ENCODE data around the gene TIMMDC1. TPM values are rescaled to one million over a fixed set of nuclear protein-coding genes. Genes with fewer than 3 reads are reported as not detected.
A peak's percentile ranks its signal among the peaks of the same experiment; 100 is the strongest.

Gene TIMMDC1
- total RNA-seq, 5 donors from 2014 or later (not counting 1 experiment from before 2014, with no cell fraction given), result 35.9 to 74.3 (median 68.0) TPM

GRCh38 chr3:119468041-119468440 lies 30.3 kb upstream of the TIMMDC1 start:
- H3K36me3 ChIP-seq (ENCODE audit: control insufficient read depth in 2 of 2, extremely low read depth in 1 of 2, insufficient read depth in 1 of 2, low read length in 1 of 2), result peaks cover 0 to 17% of the 10 kb centered on the region in 2 donors
- peak overlapping the region; percentile 91 to 96 (median 93) for H3K4me3 Mint-ChIP-seq
- H3K9me3 Mint-ChIP-seq, result peaks cover 0 to 5% (median 0%) of the 10 kb centered on the region in 3 donors
- DNase-seq (no peak), ATAC-seq (replicated peaks in 1 of 4) (no peak)
- CTCF ChIA-PET, result interaction anchor here (0.7 to 1.5 kb wide), 4 partner anchors 27 to 227 kb away, joined by 3 to 5 read pairs (median 4); partner anchors contain the start of gene B4GALT4 (in 1 of the 2)
- H3K4me1 ChIP-seq (ENCODE audit: control insufficient read depth in 1 of 2, extremely low read depth in 1 of 2, insufficient read depth in 2 of 2, low read length in 2 of 2), result peaks cover 9 to 35% of the 10 kb centered on the region in 2 experiments
- no peaks in the 10 kb centered on the region for H3K27me3 Mint-ChIP-seq
- H3K27me3 ChIP-seq (replicated peaks in 1 of 2; ENCODE audit: control insufficient read depth in 2 of 2, extremely low read depth in 1 of 2, insufficient read depth in 2 of 2, low read length in 1 of 2), result no peaks in the 10 kb centered on the region
- peak overlapping the region in 1 of 2 donors; percentile 83 for H3K27ac Mint-ChIP-seq
- 100% methylated on average over 1 of the region's 2 CpGs for WGBS (ENCODE audit: insufficient coverage)
- POLR2A ChIA-PET, result interaction anchor here (0.6 to 0.7 kb wide), 3 partner anchors 39 to 234 kb away, joined by 3 to 6 read pairs (median 4); no protein-coding TSS in a partner anchor
- H3K27ac ChIP-seq (ENCODE audit: low read length), result no peak overlapping the region
- H3K4me1 Mint-ChIP-seq, result peaks cover 40 to 46% (median 46%) of the 10 kb centered on the region in 3 donors
- H3K36me3 Mint-ChIP-seq, result peaks cover 11% of the 10 kb centered on the region
- H3K9me3 ChIP-seq, result no peaks in the 10 kb centered on the region
- H3K4me3 ChIP-seq (ENCODE audit: control insufficient read depth in 1 of 2, extremely low read depth in 1 of 2, low read length in 1 of 2), result no peak overlapping the region

GRCh38 chr3:119469418-119470189 lies 28.7 kb upstream of the TIMMDC1 start:
- Histone ChIP-seq H3K4me3 (ENCODE audit: control insufficient read depth in 1 of 2, extremely low read depth in 1 of 2, low read length in 1 of 2) (peak overlapping the region; percentile 88), H3K27ac (ENCODE audit: low read length) (peak overlapping the region; percentile 65), H3K4me1 (ENCODE audit: control insufficient read depth in 1 of 2, extremely low read depth in 1 of 2, insufficient read depth in 2 of 2, low read length in 2 of 2) (peaks cover 4 to 24% of the 10 kb centered on the region in 2 experiments), H3K9me3 (no peaks in the 10 kb centered on the region), H3K27me3 (replicated peaks in 1 of 2; ENCODE audit: control insufficient read depth in 2 of 2, extremely low read depth in 1 of 2, insufficient read depth in 2 of 2, low read length in 1 of 2) (no peaks in the 10 kb centered on the region), H3K36me3 (ENCODE audit: control insufficient read depth in 2 of 2, extremely low read depth in 1 of 2, insufficient read depth in 1 of 2, low read length in 1 of 2) (peaks cover 0 to 28% of the 10 kb centered on the region in 2 donors)
- ChIA-PET CTCF (interaction anchor here (1.1 to 1.5 kb wide), 3 partner anchors 29 to 212 kb away, joined by 3 to 7 read pairs (median 5); partner anchors contain the start of gene TIMMDC1 (in 1 of the 2)), POLR2A (interaction anchor here (0.6 to 1.6 kb wide), 4 partner anchors 29 to 469 kb away, joined by 3 to 15 read pairs (median 4); partner anchors contain the start of genes ARHGAP31 (in 1 of the 2) and TIMMDC1 (in 1 of the 2))
- H3K4me3 Mint-ChIP-seq, result peak overlapping the region; percentile 91 to 96 (median 93)
- ATAC-seq (replicated peaks in 1 of 4) (peak in 1 of 4 experiments; percentile 30), DNase-seq (peak in 1 of 35 experiments; percentile 36)
- 8% methylated on average over 7 of the region's 16 CpGs for WGBS (ENCODE audit: insufficient coverage)
- H3K36me3 Mint-ChIP-seq, result peaks cover 11% of the 10 kb centered on the region
- peaks cover 28 to 33% (median 32%) of the 10 kb centered on the region in 3 donors for H3K4me1 Mint-ChIP-seq
- H3K27me3 Mint-ChIP-seq, result no peaks in the 10 kb centered on the region
- H3K27ac Mint-ChIP-seq, result peak overlapping the region; percentile 78 to 87
- H3K9me3 Mint-ChIP-seq, result no peaks in the 10 kb centered on the region

GRCh38 chr3:119470866-119471265 lies 27.5 kb upstream of the TIMMDC1 start:
- H3K4me3 ChIP-seq (ENCODE audit: control insufficient read depth in 1 of 2, extremely low read depth in 1 of 2, low read length in 1 of 2), result no peak overlapping the region
- no peak overlapping the region for H3K27ac ChIP-seq (ENCODE audit: low read length)
- H3K27me3 Mint-ChIP-seq, result no peaks in the 10 kb centered on the region
- POLR2A ChIA-PET, result interaction anchor here in 1 of 2 donors (0.5 kb wide), 1 partner anchor 7 kb away, joined by 4 read pairs; the partner anchor contains the start of gene TMEM39A
- no peak for ATAC-seq (replicated peaks in 1 of 4)
- no peaks in the 10 kb centered on the region for H3K27me3 ChIP-seq (replicated peaks in 1 of 2; ENCODE audit: control insufficient read depth in 2 of 2, extremely low read depth in 1 of 2, insufficient read depth in 2 of 2, low read length in 1 of 2)
- H3K36me3 Mint-ChIP-seq, result peaks cover 16% of the 10 kb centered on the region
- H3K4me1 Mint-ChIP-seq, result peaks cover 28 to 33% (median 32%) of the 10 kb centered on the region in 3 donors
- H3K36me3 ChIP-seq (ENCODE audit: control insufficient read depth in 2 of 2, extremely low read depth in 1 of 2, insufficient read depth in 1 of 2, low read length in 1 of 2), result peaks cover 4 to 34% of the 10 kb centered on the region in 2 donors
- DNase-seq, result no peak
- H3K9me3 ChIP-seq, result no peaks in the 10 kb centered on the region
- WGBS (ENCODE audit: insufficient coverage), result 100% methylated on average over 2 of the region's 6 CpGs
- peak overlapping the region; percentile 26 to 93 (median 91) for H3K4me3 Mint-ChIP-seq
- peaks cover 4 to 23% of the 10 kb centered on the region in 2 experiments for H3K4me1 ChIP-seq (ENCODE audit: control insufficient read depth in 1 of 2, extremely low read depth in 1 of 2, insufficient read depth in 2 of 2, low read length in 2 of 2)
- CTCF ChIA-PET, result interaction anchor here (0.5 to 0.6 kb wide), 2 partner anchors 18 to 877 kb away, joined by 3 to 6 read pairs; no protein-coding TSS in a partner anchor
- no peak overlapping the region for H3K27ac Mint-ChIP-seq
- H3K9me3 Mint-ChIP-seq, result no peaks in the 10 kb centered on the region

- Histone ChIP-seq H3K36me3 (ENCODE audit: control insufficient read depth in 2 of 2, extremely low read depth in 1 of 2, insufficient read depth in 1 of 2, low read length in 1 of 2) (peaks cover 7 to 60% of the 10 kb centered on the region in 2 donors), H3K9me3 (no peaks in the 10 kb centered on the region)
- no CpG with 5 or more reads among the region's 2 CpGs for WGBS (ENCODE audit: insufficient coverage)
Measured at GRCh38 chr3:119481079-119481478, 17.3 kb upstream of the TIMMDC1 start.

GRCh38 chr3:119483101-119483500 lies 15.2 kb upstream of the TIMMDC1 start:
- no peak overlapping the region for H3K27ac Mint-ChIP-seq
- no peak overlapping the region for H3K4me3 Mint-ChIP-seq
- POLR2A ChIA-PET, result interaction anchor here in 1 of 2 donors (0.8 kb wide), 1 partner anchor 16 kb away, joined by 3 read pairs; no protein-coding TSS in a partner anchor
- ATAC-seq (replicated peaks in 1 of 4) (no peak), DNase-seq (no peak)
- Histone ChIP-seq H3K9me3 (no peaks in the 10 kb centered on the region), H3K4me3 (ENCODE audit: control insufficient read depth in 1 of 2, extremely low read depth in 1 of 2, low read length in 1 of 2) (no peak overlapping the region), H3K27ac (ENCODE audit: low read length) (no peak overlapping the region), H3K36me3 (ENCODE audit: control insufficient read depth in 2 of 2, extremely low read depth in 1 of 2, insufficient read depth in 1 of 2, low read length in 1 of 2) (peaks cover 11 to 59% of the 10 kb centered on the region in 2 donors), H3K4me1 (ENCODE audit: control insufficient read depth in 1 of 2, extremely low read depth in 1 of 2, insufficient read depth in 2 of 2, low read length in 2 of 2) (no peaks in the 10 kb centered on the region), H3K27me3 (replicated peaks in 1 of 2; ENCODE audit: control insufficient read depth in 2 of 2, extremely low read depth in 1 of 2, insufficient read depth in 2 of 2, low read length in 1 of 2) (no peaks in the 10 kb centered on the region)
- H3K9me3 Mint-ChIP-seq, result no peaks in the 10 kb centered on the region
- H3K27me3 Mint-ChIP-seq, result no peaks in the 10 kb centered on the region
- peaks cover 50% of the 10 kb centered on the region for H3K36me3 Mint-ChIP-seq
- no peaks in the 10 kb centered on the region for H3K4me1 Mint-ChIP-seq
- CTCF ChIA-PET, result no interaction called here
- WGBS (ENCODE audit: insufficient coverage), result no CpG with 5 or more reads among the region's 1 CpG

More at GRCh38 chr3:119481079-119481478, 17.3 kb upstream of the TIMMDC1 start:
- Histone ChIP-seq H3K4me1 (ENCODE audit: control insufficient read depth in 1 of 2, extremely low read depth in 1 of 2, insufficient read depth in 2 of 2, low read length in 2 of 2) (no peaks in the 10 kb centered on the region), H3K27me3 (replicated peaks in 1 of 2; ENCODE audit: control insufficient read depth in 2 of 2, extremely low read depth in 1 of 2, insufficient read depth in 2 of 2, low read length in 1 of 2) (no peaks in the 10 kb centered on the region), H3K27ac (ENCODE audit: low read length) (no peak overlapping the region), H3K4me3 (ENCODE audit: control insufficient read depth in 1 of 2, extremely low read depth in 1 of 2, low read length in 1 of 2) (no peak overlapping the region)
- ATAC-seq (replicated peaks in 1 of 4) (no peak), DNase-seq (no peak)
- Mint-ChIP-seq H3K4me1 (no peaks in the 10 kb centered on the region), H3K36me3 (peaks cover 52% of the 10 kb centered on the region), H3K27me3 (no peaks in the 10 kb centered on the region), H3K4me3 (no peak overlapping the region), H3K27ac (no peak overlapping the region), H3K9me3 (no peaks in the 10 kb centered on the region)
- POLR2A ChIA-PET, result interaction anchor here in 1 of 2 donors (0.8 kb wide), 1 partner anchor 17 kb away, joined by 3 read pairs; the partner anchor contains the start of gene TMEM39A
- CTCF ChIA-PET, result no interaction called here

GRCh38 chr3:119485563-119485962 lies 12.8 kb upstream of the TIMMDC1 start:
- Mint-ChIP-seq H3K4me1 (peaks cover 0 to 5% (median 0%) of the 10 kb centered on the region in 3 donors), H3K36me3 (peaks cover 51% of the 10 kb centered on the region), H3K9me3 (no peaks in the 10 kb centered on the region), H3K27ac (no peak overlapping the region), H3K4me3 (no peak overlapping the region), H3K27me3 (no peaks in the 10 kb centered on the region)
- ATAC-seq (replicated peaks in 1 of 4) (no peak), DNase-seq (no peak)
- no peak overlapping the region for H3K27ac ChIP-seq (ENCODE audit: low read length)
- POLR2A ChIA-PET, result no interaction called here
- H3K4me3 ChIP-seq (ENCODE audit: control insufficient read depth in 1 of 2, extremely low read depth in 1 of 2, low read length in 1 of 2), result no peak overlapping the region
- CTCF ChIA-PET, result no interaction called here
- H3K9me3 ChIP-seq, result no peaks in the 10 kb centered on the region
- H3K27me3 ChIP-seq (replicated peaks in 1 of 2; ENCODE audit: control insufficient read depth in 2 of 2, extremely low read depth in 1 of 2, insufficient read depth in 2 of 2, low read length in 1 of 2), result no peaks in the 10 kb centered on the region
- no peaks in the 10 kb centered on the region for H3K4me1 ChIP-seq (ENCODE audit: control insufficient read depth in 1 of 2, extremely low read depth in 1 of 2, insufficient read depth in 2 of 2, low read length in 2 of 2)
- peaks cover 5 to 62% of the 10 kb centered on the region in 2 donors for H3K36me3 ChIP-seq (ENCODE audit: control insufficient read depth in 2 of 2, extremely low read depth in 1 of 2, insufficient read depth in 1 of 2, low read length in 1 of 2)
- WGBS (ENCODE audit: insufficient coverage), result 100% methylated on average over 1 of the region's 2 CpGs
